ENCODE measurements around the gene TUBE1. TPM values are rescaled to one million over a fixed set of nuclear protein-coding genes. Genes with fewer than 3 reads are reported as not detected.

TUBE1 gene
- total and polyA plus RNA-seq, 2 donors (not counting 1 experiment from before 2014, with no cell fraction given), result 10.8 to 48.6 TPM

DNA sequence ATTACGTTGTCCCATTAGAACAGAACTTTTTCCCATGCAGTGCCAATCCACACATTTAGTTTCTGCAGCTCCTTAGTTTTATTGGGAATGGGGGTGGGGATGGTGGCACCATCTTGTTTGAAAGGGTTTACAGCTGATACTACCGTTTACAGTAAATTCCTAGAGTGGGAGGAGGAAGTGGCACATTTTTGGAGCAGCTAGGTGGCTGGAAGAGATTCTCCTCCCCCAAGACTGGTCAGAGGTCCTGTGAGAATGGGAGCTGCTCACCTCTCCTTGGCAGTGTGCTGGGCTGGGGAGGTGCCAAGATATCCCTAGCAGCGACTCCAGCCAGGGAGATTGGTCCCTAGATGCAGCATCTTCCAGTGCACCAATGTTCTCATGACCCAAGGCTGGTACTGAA is 45.7 kb downstream of the TUBE1 start:
- H2AFZ ChIP-seq (ENCODE audit: low read length), result no peak overlapping the region
- H3K4me2 ChIP-seq (ENCODE audit: extremely low read depth, insufficient read depth, low read length), result no peak overlapping the region
- no peaks in the 10 kb centered on the region for H3K9me3 ChIP-seq (ENCODE audit: control insufficient read depth, insufficient read depth, low read depth, low read length)
- H3K27me3 ChIP-seq (ENCODE audit: control insufficient read depth, insufficient read depth, low read length), result no peaks in the 10 kb centered on the region
- H3K36me3 ChIP-seq (ENCODE audit: control insufficient read depth, insufficient read depth, low read length), result no peaks in the 10 kb centered on the region
- H4K20me1 ChIP-seq (ENCODE audit: control insufficient read depth, extremely low read depth, insufficient read depth, low read length), result no peaks in the 10 kb centered on the region
- no peak overlapping the region for H3K4me3 ChIP-seq (replicated peaks in 1 of 4; ENCODE audit: control extremely low read depth in 1 of 4, insufficient read depth in 1 of 4, low read depth in 3 of 4, low read length in 4 of 4)
- no peak overlapping the region for H3K9ac ChIP-seq (ENCODE audit: insufficient read depth, low read length)
- peaks cover 9% of the 10 kb centered on the region for H3K4me1 ChIP-seq (ENCODE audit: control insufficient read depth, extremely low read depth, insufficient read depth, low read length)
- TF ChIP-seq EZH2 (IDR thresholded peaks at IDR 0.05; ENCODE audit: low read length, missing control alignments), result no peak
- TF ChIP-seq, protein P1, sequence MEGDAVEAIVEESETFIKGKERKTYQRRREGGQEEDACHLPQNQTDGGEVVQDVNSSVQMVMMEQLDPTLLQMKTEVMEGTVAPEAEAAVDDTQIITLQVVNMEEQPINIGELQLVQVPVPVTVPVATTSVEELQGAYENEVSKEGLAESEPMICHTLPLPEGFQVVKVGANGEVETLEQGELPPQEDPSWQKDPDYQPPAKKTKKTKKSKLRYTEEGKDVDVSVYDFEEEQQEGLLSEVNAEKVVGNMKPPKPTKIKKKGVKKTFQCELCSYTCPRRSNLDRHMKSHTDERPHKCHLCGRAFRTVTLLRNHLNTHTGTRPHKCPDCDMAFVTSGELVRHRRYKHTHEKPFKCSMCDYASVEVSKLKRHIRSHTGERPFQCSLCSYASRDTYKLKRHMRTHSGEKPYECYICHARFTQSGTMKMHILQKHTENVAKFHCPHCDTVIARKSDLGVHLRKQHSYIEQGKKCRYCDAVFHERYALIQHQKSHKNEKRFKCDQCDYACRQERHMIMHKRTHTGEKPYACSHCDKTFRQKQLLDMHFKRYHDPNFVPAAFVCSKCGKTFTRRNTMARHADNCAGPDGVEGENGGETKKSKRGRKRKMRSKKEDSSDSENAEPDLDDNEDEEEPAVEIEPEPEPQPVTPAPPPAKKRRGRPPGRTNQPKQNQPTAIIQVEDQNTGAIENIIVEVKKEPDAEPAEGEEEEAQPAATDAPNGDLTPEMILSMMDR (conservative IDR thresholded peaks at IDR 0.05 in 1 of 2, IDR thresholded peaks at IDR 0.05 in 1 of 2; ENCODE audit: low read depth in 1 of 2, low read length in 2 of 2), result no peak
- no peak for DNase-seq (ENCODE audit: low read depth in 2 of 2)
- H3K79me2 ChIP-seq (ENCODE audit: control insufficient read depth, insufficient read depth, low read length), result no peaks in the 10 kb centered on the region
- no peak overlapping the region for H3K27ac ChIP-seq (ENCODE audit: insufficient read depth, low read length)

DNA sequence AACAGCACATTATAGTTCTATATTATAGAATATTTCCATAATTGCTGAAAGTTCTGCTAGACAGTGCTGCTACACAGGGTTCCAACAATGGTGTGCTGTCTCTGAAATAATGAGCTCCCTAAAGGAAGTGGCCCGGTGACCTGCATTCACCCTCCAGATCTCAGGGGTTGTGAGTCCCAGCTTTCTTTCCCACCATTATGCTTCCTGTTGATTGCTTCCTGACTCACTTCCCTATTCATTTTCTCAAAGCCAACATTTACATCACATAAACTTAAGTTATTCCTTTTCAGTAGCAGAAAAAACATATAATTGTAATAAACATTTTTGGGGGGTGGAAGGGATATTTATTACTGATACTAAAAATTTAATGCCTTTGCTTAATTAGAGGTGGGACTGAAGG is 46.3 kb downstream of the TUBE1 start:
- H3K9ac ChIP-seq (ENCODE audit: insufficient read depth, low read length), result no peak overlapping the region
- no peaks in the 10 kb centered on the region for H3K36me3 ChIP-seq (ENCODE audit: control insufficient read depth, insufficient read depth, low read length)
- DNase-seq (ENCODE audit: low read depth in 2 of 2), result no peak
- H3K9me3 ChIP-seq (ENCODE audit: control insufficient read depth, insufficient read depth, low read depth, low read length), result no peaks in the 10 kb centered on the region
- no peaks in the 10 kb centered on the region for H4K20me1 ChIP-seq (ENCODE audit: control insufficient read depth, extremely low read depth, insufficient read depth, low read length)
- H3K27me3 ChIP-seq (ENCODE audit: control insufficient read depth, insufficient read depth, low read length), result no peaks in the 10 kb centered on the region
- H3K4me2 ChIP-seq (ENCODE audit: extremely low read depth, insufficient read depth, low read length), result no peak overlapping the region
- TF ChIP-seq EZH2 (IDR thresholded peaks at IDR 0.05; ENCODE audit: low read length, missing control alignments), result no peak
- TF ChIP-seq, protein P1 (conservative IDR thresholded peaks at IDR 0.05 in 1 of 2, IDR thresholded peaks at IDR 0.05 in 1 of 2; ENCODE audit: low read depth in 1 of 2, low read length in 2 of 2), result no peak
- H3K4me1 ChIP-seq (ENCODE audit: control insufficient read depth, extremely low read depth, insufficient read depth, low read length), result peaks cover 9% of the 10 kb centered on the region
- no peak overlapping the region for H3K4me3 ChIP-seq (replicated peaks in 1 of 4; ENCODE audit: control extremely low read depth in 1 of 4, insufficient read depth in 1 of 4, low read depth in 3 of 4, low read length in 4 of 4)
- H3K79me2 ChIP-seq (ENCODE audit: control insufficient read depth, insufficient read depth, low read length), result no peaks in the 10 kb centered on the region
- H3K27ac ChIP-seq (ENCODE audit: insufficient read depth, low read length), result no peak overlapping the region
- no peak overlapping the region for H2AFZ ChIP-seq (ENCODE audit: low read length)

DNA sequence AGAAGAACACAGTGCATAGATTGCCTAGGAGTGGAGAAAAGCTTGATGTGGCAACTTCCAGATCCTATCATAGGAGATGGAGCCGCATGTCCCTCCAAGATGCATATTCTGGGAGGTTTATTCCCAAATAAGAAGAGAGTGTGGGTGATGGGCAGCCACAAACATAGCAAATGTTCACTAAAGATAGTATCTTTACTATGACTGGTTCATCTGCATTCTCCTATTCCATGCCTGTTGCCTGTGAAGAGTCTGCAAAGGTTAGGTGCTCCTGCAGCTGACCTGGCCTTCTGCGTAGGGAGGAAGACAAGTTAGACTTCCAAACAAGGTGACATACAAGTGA is 47.9 kb downstream of the TUBE1 start:
- Histone ChIP-seq H2AFZ (ENCODE audit: low read length) (no peak overlapping the region), H3K79me2 (ENCODE audit: control insufficient read depth, insufficient read depth, low read length) (no peaks in the 10 kb centered on the region), H3K9ac (ENCODE audit: insufficient read depth, low read length) (no peak overlapping the region), H3K9me3 (ENCODE audit: control insufficient read depth, insufficient read depth, low read depth, low read length) (no peaks in the 10 kb centered on the region), H3K4me2 (ENCODE audit: extremely low read depth, insufficient read depth, low read length) (no peak overlapping the region), H3K27ac (ENCODE audit: insufficient read depth, low read length) (no peak overlapping the region), H3K4me1 (ENCODE audit: control insufficient read depth, extremely low read depth, insufficient read depth, low read length) (peaks cover 9% of the 10 kb centered on the region), H4K20me1 (ENCODE audit: control insufficient read depth, extremely low read depth, insufficient read depth, low read length) (no peaks in the 10 kb centered on the region), H3K4me3 (replicated peaks in 1 of 4; ENCODE audit: control extremely low read depth in 1 of 4, insufficient read depth in 1 of 4, low read depth in 3 of 4, low read length in 4 of 4) (no peak overlapping the region), H3K27me3 (ENCODE audit: control insufficient read depth, insufficient read depth, low read length) (no peaks in the 10 kb centered on the region), H3K36me3 (ENCODE audit: control insufficient read depth, insufficient read depth, low read length) (no peaks in the 10 kb centered on the region)
- TF ChIP-seq, protein P1 (conservative IDR thresholded peaks at IDR 0.05 in 1 of 2, IDR thresholded peaks at IDR 0.05 in 1 of 2; ENCODE audit: low read depth in 1 of 2, low read length in 2 of 2), result no peak
- no peak for TF ChIP-seq EZH2 (IDR thresholded peaks at IDR 0.05; ENCODE audit: low read length, missing control alignments)
- DNase-seq (ENCODE audit: low read depth in 2 of 2), result no peak

Data from fibroblast of lung (primary cell).